ENCODE measurements around the gene PBRM1. TPM values are rescaled to one million over a fixed set of nuclear protein-coding genes. Genes with fewer than 3 reads are reported as not detected.

The PBRM1 gene
- total RNA-seq, 4 donors from 2014 or later = 111 to 165 (median 125) TPM

- peak; percentile 59 to 64 for DNase-seq
- intact Hi-C loops (cut with DNase I) = no loop called here
- Histone ChIP-seq H3K27me3 (no peaks in the 10 kb centered on the region), H3K27ac (peak overlapping the region in 2 of 3 donors; percentile 27 to 38), H3K4me1 (peaks cover 9 to 17% of the 10 kb centered on the region in 2 donors), H3K36me3 (peaks cover 4 to 7% of the 10 kb centered on the region in 2 donors), H3K9me3 (no peaks in the 10 kb centered on the region), H3K4me3 (replicated peaks in 1 of 3) (no peak overlapping the region)
- 80 to 85% methylated on average over 4 of the region's 4 CpGs for WGBS, 2 donors
- TF ChIP-seq CTCF (IDR thresholded peaks at IDR 0.05) (no peak), POLR2A (IDR thresholded peaks at IDR 0.05) (no peak)
Measured at GRCh38 chr3:52596658-52597265, 89.0 kb downstream of the PBRM1 start.

- peak; percentile 90 to 91 for DNase-seq
- peaks cover 0 to 4% of the 10 kb centered on the region in 2 donors for H3K36me3 ChIP-seq
- TF ChIP-seq CTCF (IDR thresholded peaks at IDR 0.05) = no peak
- TF ChIP-seq POLR2A (IDR thresholded peaks at IDR 0.05) = no peak
- 23 to 37% methylated on average over 1 of the region's 1 CpG for WGBS, 2 donors
- peak overlapping the region; percentile 10 to 59 (median 10) for H3K27ac ChIP-seq
- H3K9me3 ChIP-seq = no peaks in the 10 kb centered on the region
- no peak overlapping the region for H3K4me3 ChIP-seq (replicated peaks in 1 of 3)
- intact Hi-C loops (cut with DNase I) = no loop called here
- peaks cover 9 to 17% of the 10 kb centered on the region in 2 donors for H3K4me1 ChIP-seq
- H3K27me3 ChIP-seq = no peaks in the 10 kb centered on the region
Measured at GRCh38 chr3:52593103-52593502, 92.6 kb downstream of the PBRM1 start.

- Histone ChIP-seq H3K4me1 (no peaks in the 10 kb centered on the region), H3K27ac (no peak overlapping the region), H3K9me3 (no peaks in the 10 kb centered on the region), H3K27me3 (no peaks in the 10 kb centered on the region), H3K4me3 (replicated peaks in 1 of 3) (no peak overlapping the region), H3K36me3 (peaks cover 8 to 22% of the 10 kb centered on the region in 2 donors)
- TF ChIP-seq POLR2A (IDR thresholded peaks at IDR 0.05) = no peak
- no peak for TF ChIP-seq CTCF (IDR thresholded peaks at IDR 0.05)
- WGBS, 2 donors = 91 to 93% methylated on average over 6 of the region's 6 CpGs
- intact Hi-C loops (cut with DNase I) = no loop called here
- no peak for DNase-seq
Measured at GRCh38 chr3:52574056-52574965, 111.4 kb downstream of the PBRM1 start.

DNA sequence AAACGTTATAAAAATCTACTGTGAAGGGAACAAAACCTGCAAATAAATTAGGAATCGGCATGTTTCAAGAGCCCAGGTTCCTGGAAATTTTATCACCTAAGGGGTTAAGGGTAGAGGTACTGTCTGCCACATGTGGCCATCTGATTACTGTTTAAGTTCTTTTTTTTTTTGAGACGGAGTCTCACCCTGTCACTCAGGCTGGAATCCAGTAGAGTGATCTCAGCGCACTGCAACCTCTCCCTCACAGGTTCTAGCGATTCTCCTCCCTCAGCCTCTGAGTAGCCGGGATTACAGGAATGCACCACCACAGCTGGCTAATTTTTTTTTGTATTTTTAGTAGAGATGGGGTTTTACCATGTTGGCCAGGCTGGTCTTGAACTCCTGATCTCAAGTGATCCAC, 113.5 kb downstream of the PBRM1 start:
- Histone ChIP-seq H3K4me1 (no peaks in the 10 kb centered on the region), H3K4me3 (replicated peaks in 1 of 3) (no peak overlapping the region), H3K36me3 (peaks cover 0 to 10% of the 10 kb centered on the region in 2 donors), H3K27me3 (no peaks in the 10 kb centered on the region), H3K27ac (no peak overlapping the region), H3K9me3 (no peaks in the 10 kb centered on the region)
- TF ChIP-seq POLR2A (IDR thresholded peaks at IDR 0.05) (no peak), CTCF (IDR thresholded peaks at IDR 0.05) (no peak)
- WGBS, 2 donors = 85 to 88% methylated on average over 6 of the region's 6 CpGs
- intact Hi-C loops (cut with DNase I) = no loop called here
- no peak for DNase-seq

- no peak for TF ChIP-seq CTCF (IDR thresholded peaks at IDR 0.05)
- no peak for TF ChIP-seq POLR2A (IDR thresholded peaks at IDR 0.05)
- DNase-seq = no peak
- H3K27ac ChIP-seq = no peak overlapping the region
- intact Hi-C loops (cut with DNase I) = no loop called here
- 96 to 98% methylated on average over 4 of the region's 4 CpGs for WGBS, 2 donors
- H3K4me1 ChIP-seq = no peaks in the 10 kb centered on the region
- H3K27me3 ChIP-seq = no peaks in the 10 kb centered on the region
- no peak overlapping the region for H3K4me3 ChIP-seq (replicated peaks in 1 of 3)
- peaks cover 0 to 4% of the 10 kb centered on the region in 2 donors for H3K36me3 ChIP-seq
- H3K9me3 ChIP-seq = no peaks in the 10 kb centered on the region
Measured at GRCh38 chr3:52570076-52570475, 115.6 kb downstream of the PBRM1 start.

Data from thyroid gland (tissue), 4 donors.